NCI-H1105 treated with DMSO at 0.1 percent for 48 hours (cell line): ENCODE results near the gene KIF1A.
"Not testable (repeated sequence)": the region's sequence is repeated elsewhere in the genome, so short reads cannot be mapped to it uniquely, and the experiment has no call there.

ENCODE experiments used
- DNase-seq: peaks from one replicate; lab custom pipeline; 2025; lab: John Stamatoyannopoulos, UW

The KIF1A gene

GRCh38 chr2:240703417-240704341, 116.3 kb downstream of the KIF1A start:
- DNase-seq, result no peak

- no peak for DNase-seq
Observed at GRCh38 chr2:240702640-240703011, 117.4 kb downstream of the KIF1A start.

GRCh38 chr2:240701736-240702639, 118.0 kb downstream of the KIF1A start:
- no peak for DNase-seq

- no peak for DNase-seq
Observed at GRCh38 chr2:240701091-240701735, 118.8 kb downstream of the KIF1A start.

- not testable (repeated sequence) for DNase-seq
Observed at GRCh38 chr2:240700616-240701015, 119.4 kb downstream of the KIF1A start.

- not testable (repeated sequence) for DNase-seq
Observed at GRCh38 chr2:240699835-240700234, 120.2 kb downstream of the KIF1A start.

- DNase-seq, result not testable (repeated sequence)
Observed at GRCh38 chr2:240698852-240699561, 121.0 kb downstream of the KIF1A start.

GRCh38 chr2:240696469-240696868, 123.5 kb downstream of the KIF1A start:
- not testable (repeated sequence) for DNase-seq

GRCh38 chr2:240695593-240695992, 124.4 kb downstream of the KIF1A start:
- not testable (repeated sequence) for DNase-seq

- not testable (repeated sequence) for DNase-seq
Observed at GRCh38 chr2:240694304-240694703, 125.7 kb downstream of the KIF1A start.

- DNase-seq, result not testable (repeated sequence)
Observed at GRCh38 chr2:240692583-240693561, 127.1 kb downstream of the KIF1A start.

GRCh38 chr2:240691631-240692420, 128.2 kb downstream of the KIF1A start, which contains the start of gene AQP12A:
Gene AQP12A (plus strand): TSS chr2:240691866. CDS start chr2:240691914, 48 bp downstream.
- DNase-seq, result not testable (repeated sequence)

GRCh38 chr2:240691075-240691427, 129.0 kb downstream of the KIF1A start:
- not testable (repeated sequence) for DNase-seq

GRCh38 chr2:240690421-240691074, 129.5 kb downstream of the KIF1A start:
- not testable (repeated sequence) for DNase-seq

- DNase-seq, result no peak
Observed at GRCh38 chr2:240689975-240690374, 130.0 kb downstream of the KIF1A start.

- no peak for DNase-seq
Observed at GRCh38 chr2:240688553-240688919, 131.5 kb downstream of the KIF1A start.

- DNase-seq, result no peak
Observed at GRCh38 chr2:240687741-240688552, 132.1 kb downstream of the KIF1A start.
